NT2/D1 (cell line): ENCODE results near the gene RRM2.

ENCODE experiments used
- YY1 ChIP-seq: IDR thresholded peaks from 2 replicates; pipeline ENCODE4 v1.6.1; 2011; ENCODE audit not compliant: insufficient read length, insufficient read depth
- ZNF274 ChIP-seq: IDR thresholded peaks from 2 replicates; pipeline ENCODE4 v1.6.1; 2011; ENCODE audit warnings: mild to moderate bottlenecking, low read depth, low read length

DNA sequence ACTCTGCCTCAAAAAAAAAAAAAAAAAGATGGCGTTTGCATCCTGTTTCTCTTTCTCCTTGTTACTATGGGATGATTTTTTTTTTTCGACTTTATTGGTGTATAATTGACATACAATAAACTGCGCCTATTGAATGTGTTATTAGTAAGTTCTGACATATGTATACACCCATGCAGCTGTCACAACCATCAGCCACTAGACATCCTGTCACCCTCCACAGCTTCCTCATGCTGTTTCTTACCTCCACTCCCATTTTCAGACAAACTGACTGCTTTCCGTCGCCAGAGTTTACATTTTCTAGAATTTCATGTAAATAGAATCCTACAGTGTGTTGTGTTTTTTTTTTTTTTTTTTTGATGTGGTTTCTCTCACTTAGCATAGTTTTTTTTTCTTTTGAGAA, 27.9 kb downstream of the RRM2 start:
- TF ChIP-seq YY1 (no peak), ZNF274 (no peak)
